GM18868 (cell line): ENCODE results near the gene MRPL55.

Experiments
- ATAC-seq: cut with Tn5 transposase; IDR thresholded peaks from one replicate; pipeline ENCODE4 v1.9.1; 2021; ENCODE audit warnings: mild to moderate bottlenecking, moderate library complexity; ENCODE audit not compliant: unreplicated experiment

The MRPL55 gene

GRCh38 chr1:228060458-228061190 is 48.5 kb downstream of the MRPL55 start:
- no peak for ATAC-seq

DNA sequence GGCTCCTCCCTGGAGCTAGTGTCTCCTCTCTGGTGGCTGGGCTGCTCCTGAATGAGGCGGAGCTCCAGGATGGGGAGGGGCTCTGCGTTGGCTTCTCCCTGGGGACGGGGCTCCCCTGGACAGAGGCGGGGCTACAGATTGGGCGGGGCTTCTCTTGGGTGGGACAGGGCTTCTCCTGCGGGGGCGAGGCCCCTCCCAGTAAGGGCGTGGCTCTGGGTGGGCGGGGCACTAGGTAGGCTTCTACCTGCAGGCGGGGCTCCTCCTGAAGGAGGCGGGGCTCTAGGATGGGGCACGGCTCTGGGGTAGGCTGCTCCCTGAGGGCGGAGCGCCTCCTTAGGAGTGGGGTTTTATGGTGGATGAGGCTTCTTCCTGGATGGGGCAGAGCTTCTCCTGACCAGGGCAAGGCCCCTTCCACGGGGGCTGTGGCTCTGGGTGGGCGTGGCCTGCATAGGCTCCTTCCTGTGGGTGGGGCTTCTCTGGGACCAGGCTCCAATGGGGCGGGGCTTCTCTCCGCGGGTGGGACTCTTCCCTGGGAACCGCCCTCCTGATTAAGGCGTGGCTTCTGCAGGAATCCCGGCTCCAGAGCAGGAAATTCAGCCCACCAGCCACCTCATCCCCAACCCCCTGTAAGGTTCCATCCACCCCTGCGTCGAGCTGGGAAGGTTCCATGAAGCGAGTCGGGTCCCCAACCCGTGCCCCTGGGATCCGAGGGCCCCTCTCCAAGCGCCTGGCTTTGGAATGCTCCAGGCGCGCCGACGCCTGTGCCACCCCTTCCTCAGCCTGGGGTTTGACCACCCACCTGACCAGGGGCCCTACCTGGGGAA is 49.3 kb downstream of the MRPL55 start:
- ATAC-seq, result no peak

DNA sequence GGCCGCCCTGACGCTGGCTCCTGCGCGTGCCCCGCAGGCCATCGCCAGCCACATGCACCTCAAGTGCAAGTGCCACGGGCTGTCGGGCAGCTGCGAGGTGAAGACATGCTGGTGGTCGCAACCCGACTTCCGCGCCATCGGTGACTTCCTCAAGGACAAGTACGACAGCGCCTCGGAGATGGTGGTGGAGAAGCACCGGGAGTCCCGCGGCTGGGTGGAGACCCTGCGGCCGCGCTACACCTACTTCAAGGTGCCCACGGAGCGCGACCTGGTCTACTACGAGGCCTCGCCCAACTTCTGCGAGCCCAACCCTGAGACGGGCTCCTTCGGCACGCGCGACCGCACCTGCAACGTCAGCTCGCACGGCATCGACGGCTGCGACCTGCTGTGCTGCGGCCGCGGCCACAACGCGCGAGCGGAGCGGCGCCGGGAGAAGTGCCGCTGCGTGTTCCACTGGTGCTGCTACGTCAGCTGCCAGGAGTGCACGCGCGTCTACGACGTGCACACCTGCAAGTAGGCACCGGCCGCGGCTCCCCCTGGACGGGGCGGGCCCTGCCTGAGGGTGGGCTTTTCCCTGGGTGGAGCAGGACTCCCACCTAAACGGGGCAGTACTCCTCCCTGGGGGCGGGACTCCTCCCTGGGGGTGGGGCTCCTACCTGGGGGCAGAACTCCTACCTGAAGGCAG is 50.0 kb downstream of the MRPL55 start:
- ATAC-seq, result no peak

- ATAC-seq, result no peak
These were observed 50.7 kb downstream of the MRPL55 start for GRCh38 chr1:228058172-228058948.
